HG02623 (cell line): ENCODE data around the gene MCC.
A peak's percentile ranks its signal among the peaks of the same experiment; 100 is the strongest.

ENCODE experiments used
- ATAC-seq: cut with Tn5 transposase; IDR thresholded peaks from one replicate; pipeline ENCODE4 v1.9.1; 2021; ENCODE audit warnings: moderate library complexity; ENCODE audit not compliant: unreplicated experiment

Gene MCC

DNA sequence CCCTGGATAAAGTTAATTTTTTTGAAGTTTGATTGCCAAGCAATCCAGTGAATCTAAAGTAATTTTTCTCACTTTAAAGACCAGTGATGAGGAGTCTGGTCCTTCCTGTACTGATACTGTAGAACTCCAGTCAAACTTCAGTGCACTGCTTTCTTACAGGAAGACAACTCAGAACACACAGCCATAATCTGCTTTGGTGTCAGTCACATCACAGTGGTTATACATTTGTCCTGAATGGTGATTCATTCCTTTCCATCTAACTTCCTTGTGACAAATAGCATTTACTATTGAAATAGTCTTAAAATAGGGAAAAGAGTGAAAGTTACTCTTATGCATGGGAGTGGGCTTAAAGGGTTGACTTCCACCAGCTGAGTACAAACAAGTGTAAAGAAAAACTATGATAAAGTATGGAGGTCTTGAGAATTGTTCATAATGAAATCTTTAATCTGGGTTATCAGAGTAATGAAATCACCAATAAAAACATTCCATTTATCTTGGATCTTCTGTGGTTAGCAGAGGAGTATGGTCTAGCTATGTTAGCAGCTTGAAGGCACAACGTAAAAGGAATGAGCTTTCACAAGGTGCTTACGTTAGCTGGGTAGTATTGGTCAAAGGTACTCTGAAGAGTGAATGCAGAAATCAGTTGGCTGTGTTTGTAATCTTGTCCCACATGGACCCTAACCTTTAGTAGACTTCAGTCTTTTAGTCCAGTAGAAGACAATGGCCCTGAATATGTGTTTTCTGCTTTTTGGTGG lies 470.2 kb downstream of the MCC start:
- no peak for ATAC-seq

DNA sequence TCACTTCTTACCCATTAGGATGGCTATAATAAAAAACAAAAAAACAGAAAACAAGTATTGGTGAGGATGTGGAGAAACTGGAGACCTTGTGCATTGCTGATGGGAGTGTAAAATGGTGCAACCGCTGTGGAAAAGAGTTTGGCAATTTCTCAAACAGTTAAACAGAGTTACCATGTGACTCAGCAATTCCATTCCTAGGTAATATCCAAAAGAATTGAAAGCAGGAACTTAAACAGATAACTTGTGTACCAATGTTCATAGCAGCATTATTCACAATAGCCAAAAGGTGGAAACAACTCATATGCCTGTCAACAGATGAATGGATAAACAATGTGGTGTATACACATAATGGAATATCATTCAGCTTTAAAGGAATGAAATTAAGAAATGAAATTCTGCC lies 482.8 kb downstream of the MCC start:
- ATAC-seq: no peak

DNA sequence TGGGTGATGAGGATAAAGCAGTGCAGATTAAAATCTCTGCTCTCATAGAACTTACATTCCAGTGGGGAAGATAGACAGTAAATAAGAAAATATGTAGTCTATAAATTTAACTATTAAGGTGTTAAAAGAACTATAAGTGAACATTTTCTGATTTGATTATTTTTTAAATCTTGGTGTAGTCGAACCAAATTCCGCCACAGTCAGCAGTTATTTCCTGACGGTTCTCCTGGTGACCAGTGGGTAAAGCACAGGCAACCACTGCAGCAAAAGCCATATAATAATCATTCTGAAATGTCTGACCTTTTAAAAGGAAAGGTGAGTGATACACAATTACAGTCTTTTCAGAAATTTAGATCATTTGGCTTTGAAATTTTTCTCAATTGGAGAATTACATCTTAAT lies 484.5 kb downstream of the MCC start:
- ATAC-seq: no peak

DNA sequence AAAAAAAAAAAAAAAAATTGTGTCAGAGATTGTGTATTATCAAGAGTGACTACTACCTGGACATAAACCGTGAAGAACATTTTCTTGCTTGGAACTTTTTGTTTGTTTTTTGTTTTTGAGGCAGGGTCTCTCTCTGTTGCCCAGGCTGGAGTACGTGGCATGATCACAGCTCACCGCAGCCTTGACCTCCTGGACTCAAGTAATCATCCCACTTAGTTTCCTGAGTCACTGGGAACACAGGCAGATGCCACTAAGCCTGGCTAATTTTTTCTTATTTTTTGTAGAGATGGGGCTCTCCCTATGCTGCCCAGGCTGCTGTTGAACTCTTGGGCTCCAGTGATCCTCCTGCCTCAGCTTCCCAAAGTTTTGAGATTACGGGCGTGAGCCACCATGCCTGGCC lies 485.8 kb downstream of the MCC start:
- ATAC-seq: no peak

DNA sequence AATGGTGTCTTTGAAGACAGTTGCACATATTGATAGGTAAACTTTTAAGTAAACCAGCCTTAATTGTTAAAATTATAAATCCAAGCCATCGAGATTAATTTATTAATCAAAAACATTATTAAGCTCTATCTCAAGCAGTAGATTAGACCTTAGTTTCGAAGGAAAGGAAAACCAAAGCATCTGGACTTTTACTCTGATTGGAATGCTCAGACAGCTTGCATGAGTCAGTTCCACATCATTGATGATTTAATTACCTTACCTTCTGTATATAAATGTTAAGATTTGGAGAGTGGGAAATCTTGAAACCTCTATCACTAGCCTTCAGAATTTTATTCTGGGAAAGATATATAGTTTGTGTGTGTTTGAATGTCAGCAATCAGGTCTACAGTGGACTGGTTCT lies 487.8 kb downstream of the MCC start:
- no peak for ATAC-seq

DNA sequence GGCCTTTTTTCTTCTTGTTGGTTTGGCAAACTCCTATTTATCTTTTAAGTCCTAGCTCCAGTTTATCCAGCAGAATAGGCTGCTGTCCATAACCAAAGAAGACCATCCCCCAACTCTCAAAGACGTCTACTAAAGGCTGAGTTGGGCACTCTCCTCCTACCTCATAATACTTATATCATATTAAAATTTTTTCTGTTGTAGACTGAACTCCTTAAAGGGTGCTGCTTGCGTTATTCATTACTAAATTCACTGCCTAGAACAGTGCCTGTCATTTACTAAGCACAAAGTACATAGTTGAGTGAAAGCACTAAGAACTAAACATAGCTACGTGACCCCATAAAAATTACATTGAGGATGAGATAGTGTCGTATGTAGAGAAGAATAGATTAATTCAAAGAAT lies 490.0 kb downstream of the MCC start:
- no peak for ATAC-seq

DNA sequence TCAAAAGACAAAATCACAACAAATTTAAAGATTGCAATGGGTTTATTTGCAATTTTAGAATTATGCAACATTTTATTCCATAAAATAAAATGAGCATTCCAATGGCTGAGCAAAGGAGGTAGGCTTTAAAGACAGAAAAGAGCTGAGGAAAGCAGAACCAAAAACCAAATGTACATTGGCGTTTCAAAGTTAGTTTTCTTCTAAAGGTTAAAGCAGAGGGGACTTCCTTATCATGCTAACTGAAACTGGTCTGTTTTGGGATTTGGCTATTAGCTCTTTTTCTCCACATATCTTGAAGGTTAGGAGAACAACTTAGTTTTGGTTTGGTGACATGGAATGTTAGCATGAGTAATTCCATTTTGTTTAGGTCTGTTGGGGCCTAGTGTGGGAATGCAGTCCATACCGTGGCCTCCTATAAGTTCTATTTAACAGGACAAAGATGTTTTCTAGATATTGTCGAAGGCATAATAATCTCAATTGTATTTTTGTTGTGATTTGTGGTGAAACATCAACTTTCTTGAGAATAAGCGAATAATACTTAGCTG lies 491.4 kb downstream of the MCC start:
- no peak for ATAC-seq

DNA sequence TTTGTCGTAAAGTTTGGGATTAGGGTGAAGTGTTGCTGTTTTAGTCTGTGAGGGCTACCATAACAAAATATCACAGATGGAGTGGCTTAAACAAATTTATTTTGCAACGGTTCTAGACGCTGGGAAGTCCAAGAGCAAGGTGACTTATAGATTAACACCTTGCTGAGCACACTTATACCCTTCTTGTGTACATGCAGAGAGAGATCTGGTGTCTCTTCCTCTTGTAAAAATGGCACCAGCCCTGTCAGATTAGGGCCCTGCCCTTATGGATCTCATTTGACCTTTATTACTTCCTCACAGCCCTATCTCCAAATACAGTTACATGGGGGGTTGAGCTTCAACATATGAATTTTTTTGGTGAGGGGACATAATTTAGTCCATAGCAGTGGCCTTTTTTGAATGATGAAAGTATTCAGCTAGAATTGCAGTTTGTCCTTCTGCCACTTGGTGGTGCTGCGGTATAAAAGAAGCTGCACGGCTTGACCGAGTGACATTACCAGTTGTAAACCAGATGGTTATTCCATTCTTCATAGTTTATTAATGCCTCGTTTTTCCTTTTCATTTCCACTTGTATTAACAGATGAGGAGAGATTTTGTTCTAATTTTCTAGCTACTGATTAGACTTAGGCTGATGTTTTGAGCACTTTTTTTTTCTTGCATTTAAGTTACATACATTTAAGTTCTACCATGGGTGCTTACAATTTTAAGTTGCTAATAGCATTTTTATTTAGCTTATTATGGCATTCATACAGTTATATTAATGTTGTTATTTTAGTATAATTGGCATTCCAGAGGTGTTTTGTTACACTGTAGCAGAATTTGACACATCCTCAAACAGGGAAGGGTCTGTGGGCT lies 492.3 kb downstream of the MCC start:
- ATAC-seq: peak; percentile 78

DNA sequence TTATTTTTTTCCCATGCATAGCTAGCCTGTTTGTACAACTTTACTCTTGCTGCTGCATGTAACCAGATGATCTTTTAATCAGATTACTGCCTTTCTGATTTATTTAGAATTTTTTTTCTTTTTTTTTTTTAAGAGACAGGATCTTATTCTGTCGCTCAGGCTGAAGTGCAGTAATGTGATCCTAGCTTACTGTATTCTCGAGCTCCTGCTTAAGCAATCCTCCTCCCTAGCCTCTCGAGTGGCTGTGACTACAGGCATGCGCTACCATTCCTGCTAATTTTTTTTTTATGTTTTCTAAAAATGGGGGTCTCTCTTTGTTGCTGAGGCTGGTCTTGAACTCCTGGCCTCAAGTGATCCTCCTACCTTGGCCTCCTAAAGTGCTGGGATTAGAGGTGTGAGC lies 502.0 kb downstream of the MCC start:
- no peak for ATAC-seq

DNA sequence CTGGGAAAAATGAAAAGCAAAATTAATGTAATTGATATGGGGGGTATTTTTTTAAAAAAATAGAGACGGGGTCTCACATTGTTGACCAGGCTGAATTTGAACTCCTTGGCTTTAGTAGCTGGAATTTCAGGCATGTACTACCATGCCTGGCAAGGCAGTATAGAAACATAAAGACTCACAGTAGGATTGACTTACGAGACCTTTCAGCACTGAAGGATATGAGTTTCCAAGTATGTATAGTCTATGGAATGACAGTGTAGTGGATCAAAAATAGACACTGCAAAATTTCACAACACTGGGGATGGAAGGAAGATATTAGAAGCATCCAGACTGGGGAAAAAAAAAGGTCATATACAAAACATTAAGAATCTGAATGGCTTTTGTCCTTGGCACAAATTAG lies 504.9 kb downstream of the MCC start:
- ATAC-seq: no peak

DNA sequence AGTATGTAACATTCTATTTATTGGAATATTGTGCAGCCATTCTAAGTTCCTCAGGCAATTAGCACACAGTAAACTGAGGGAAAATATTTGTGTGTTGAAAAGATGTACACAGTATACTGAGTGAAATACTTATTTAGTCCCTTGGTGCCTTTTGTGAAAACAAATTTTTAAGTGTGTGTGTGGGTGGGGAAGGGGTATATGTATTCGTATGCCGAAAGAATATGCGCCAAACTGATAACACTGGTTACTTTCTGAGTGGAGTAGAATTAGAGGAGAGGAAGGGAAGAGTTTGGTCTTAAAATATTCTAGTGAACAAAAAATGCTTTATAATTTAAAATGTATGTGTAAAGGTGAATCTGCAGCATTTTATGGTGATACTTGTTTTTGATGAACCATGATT lies 508.5 kb downstream of the MCC start:
- ATAC-seq: no peak

DNA sequence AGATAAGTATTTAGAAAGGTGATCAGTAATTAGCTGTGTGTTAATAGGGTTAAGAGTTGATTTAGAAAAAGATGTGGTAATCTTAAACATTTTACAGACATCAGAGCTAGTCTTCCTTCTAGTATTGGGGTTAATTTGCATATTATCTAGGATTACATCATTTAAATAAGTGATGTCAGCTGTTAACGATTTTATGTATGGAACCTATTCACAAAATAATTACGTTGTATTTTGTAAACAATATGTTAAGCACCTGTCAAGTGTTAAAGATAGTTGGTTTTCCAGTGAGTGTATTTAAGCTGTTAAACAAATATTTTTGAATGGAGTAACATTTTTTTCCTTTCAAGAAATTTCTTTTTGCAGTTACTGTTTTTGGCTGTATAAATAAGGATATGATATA lies 509.4 kb downstream of the MCC start:
- ATAC-seq: no peak

DNA sequence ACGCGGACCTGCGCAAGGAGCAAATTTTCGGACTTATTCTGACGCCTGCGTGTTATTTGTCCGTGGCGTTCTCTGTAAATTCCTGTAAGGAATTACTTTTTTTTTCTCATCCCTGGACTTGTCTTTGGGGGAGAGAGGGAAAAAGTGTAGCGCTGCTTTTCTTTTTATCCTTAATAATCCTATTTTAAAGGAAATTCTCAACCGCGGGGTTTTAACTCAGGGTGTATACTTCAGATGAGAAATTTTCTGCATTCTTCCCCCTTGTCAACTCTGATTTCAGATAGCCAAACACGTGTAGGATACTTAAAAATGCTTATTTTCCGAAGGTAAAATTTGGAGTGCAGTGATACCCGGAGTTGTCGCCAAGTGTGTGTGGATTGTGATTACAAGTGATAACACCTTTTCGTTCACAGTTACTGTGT lies 510.8 kb downstream of the MCC start:
- no peak for ATAC-seq

DNA sequence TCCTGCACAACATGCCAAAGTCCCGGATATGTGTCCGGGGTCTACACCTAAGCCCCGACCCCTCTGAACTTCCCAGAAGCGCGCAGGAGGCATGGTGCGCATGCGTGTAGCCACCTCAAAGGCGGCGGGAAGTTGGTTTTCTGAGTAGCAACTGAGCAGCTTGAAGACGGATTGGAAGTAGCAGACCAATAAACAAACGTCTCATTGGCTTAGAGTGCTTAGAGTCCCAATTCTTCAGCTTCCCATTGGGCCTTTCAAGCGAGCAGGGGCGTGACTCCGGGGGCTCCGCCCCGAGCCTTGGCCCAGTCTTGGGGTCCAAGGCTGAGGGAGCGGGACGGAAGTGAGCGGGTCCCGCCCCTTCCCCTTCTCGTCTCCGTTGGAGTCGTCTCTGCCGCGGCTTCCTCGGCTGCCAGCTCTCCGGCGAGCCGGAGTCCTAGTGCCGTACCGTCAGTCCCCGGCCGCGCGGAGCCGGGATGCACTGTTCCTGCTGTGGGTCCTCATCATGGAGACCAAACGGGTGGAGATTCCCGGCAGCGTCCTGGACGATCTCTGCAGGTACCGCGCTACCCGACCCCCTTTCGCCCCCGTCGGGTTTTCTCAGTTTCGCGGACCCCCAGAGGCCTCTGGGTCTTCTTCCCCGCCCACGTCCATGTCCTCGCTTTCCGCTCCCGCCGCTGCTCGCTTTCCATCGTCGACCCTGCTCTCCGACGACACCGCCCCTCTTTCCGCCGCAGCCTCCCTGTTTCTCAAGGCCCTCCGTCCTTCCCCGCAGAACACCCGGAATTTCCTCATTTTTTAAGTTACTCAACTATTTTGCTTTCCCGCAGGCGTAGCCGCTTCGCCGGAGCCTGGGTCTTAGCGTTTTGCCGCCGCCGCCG lies 511.6 kb downstream of the MCC start, which contains the start of gene DCP2:
Gene DCP2 (plus strand): TSS at position 367 of the 878 bp plus-strand sequence. CDS start 136 bp downstream, at position 503.
- peak; percentile 98 for ATAC-seq

DNA sequence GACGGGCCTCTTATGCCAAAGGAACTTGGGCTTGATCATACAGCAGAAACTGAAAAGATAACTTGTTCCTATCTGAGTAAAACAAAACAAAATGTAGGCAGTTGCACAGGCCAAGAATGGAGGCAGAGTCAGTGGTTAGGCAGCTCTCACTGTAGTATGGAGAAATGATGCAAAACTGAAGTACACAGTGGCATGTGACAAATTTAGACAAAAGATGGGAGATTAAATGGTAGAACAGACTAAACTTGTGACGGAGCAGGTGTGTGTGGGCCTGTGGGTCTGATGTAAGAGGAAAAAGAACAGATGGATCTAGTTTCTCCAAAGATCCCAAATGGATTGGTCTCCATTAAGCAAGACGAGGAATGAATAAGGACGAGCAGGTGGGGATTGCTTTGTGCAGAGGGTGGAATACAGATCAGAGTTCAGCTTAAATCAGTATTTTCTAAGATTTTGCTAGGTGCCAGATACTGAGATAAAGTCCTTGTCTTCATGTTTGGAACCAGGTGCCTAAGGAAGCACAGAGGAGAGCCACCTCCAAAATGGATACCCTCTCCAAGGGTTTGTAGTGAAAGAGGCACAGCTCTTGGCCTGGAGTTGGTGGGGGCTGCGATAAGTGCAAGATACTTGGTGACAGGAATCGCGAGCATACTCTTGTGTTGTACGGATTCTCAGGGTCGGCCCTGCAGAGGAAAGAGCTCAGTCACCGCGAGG lies 512.4 kb downstream of the MCC start:
- peak; percentile 3 for ATAC-seq

DNA sequence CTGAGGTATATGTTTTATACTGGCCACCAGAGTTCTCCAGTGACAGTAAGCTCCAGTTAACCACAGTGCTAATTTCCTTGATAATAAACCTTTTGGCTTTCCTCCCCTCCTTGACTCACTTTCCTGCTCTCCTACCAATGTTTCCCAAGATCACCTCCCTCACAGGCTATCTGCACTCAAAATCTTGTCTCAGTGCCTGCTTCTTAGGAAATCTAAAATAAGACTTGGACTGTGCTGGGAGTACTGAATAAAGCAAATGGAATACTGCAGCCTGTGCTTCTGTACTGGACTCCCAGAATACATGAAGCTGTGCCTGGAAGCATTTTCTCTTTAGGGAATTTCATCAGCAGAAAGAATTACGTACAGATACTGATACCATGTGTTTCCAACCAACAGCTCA lies 513.4 kb downstream of the MCC start:
- ATAC-seq: no peak

DNA sequence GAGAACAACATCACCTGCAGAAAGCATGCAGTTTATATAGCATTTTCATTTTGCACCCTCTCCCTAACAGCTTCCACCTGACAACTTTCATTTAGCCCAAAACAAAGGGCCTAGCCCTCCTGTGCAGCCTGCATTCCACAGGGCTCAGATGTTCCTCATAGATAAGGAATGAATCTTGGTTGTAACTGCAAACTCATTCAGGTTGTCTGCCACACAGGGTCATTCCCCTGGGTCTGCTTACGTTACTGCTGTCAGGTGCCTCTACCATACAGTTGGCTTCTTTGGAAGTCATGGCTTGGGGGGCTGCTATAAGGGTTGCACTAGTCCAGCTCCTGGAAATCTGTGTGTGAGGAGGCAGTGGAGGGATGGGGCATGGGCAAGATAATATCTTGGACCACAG lies 514.3 kb downstream of the MCC start:
- ATAC-seq: no peak

DNA sequence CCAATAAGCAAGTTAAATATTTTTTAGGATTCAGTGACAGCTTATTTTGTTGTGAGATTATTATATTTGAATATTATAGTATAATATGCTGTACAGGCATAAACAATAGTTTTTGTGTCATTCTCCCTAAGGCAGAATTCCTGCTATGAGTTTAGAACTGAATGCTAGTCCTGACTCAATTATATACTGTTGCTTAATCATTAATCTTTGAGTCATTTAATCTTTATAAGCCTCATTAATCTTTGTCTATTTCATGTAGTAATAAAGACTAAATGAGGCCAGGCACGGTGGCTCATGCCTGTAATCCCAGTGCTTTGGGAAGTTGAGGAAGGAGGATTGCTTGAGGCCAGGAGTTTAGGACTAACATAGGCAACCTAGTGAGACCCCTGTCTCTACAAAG lies 515.2 kb downstream of the MCC start:
- ATAC-seq: no peak
